ENCODE measurements around the gene PYHIN1. TPM values are rescaled to one million over a fixed set of nuclear protein-coding genes. Genes with fewer than 3 reads are reported as not detected.

PYHIN1 gene
- polyA plus RNA-seq, 1 donor (not counting 4 experiments of a cell fraction or from before 2014, with no cell fraction given): 0.37 TPM

DNA sequence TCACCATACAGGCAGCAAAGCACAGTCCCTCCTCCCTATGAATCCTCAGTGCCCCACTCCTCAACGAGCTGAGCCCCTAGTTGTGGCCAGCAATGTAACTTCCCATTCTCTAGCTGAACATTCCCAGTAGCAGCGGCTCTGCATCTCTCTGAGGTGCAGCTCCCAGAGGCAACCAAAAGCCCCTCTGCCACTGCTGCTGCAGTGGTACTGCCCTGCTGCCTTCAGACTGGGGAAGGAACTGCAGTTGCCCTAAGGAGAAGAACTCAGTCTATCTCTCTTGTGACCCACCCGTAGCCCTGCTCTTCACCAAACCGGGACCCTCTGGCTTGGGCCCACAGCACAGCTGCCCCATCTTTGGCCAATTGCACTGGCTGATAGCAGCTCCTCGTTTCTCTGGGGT, 31.6 kb downstream of the PYHIN1 start:
- H3K9ac ChIP-seq (ENCODE audit: control insufficient read depth, extremely low read depth, insufficient read depth, low read length): no peak overlapping the region
- H2AFZ ChIP-seq (ENCODE audit: control insufficient read depth, low read length): no peak overlapping the region
- no peak for DNase-seq (ENCODE audit: low read depth, low spot score)
- peaks cover 5% of the 10 kb centered on the region for H3K4me1 ChIP-seq (ENCODE audit: control insufficient read depth, extremely low read depth, insufficient read depth, low read length)
- H3K27me3 ChIP-seq (ENCODE audit: control insufficient read depth, extremely low read depth, insufficient read depth, low read length): no peaks in the 10 kb centered on the region
- H3K9me1 ChIP-seq (ENCODE audit: control insufficient read depth, extremely low read depth, insufficient read depth, low read length): no peaks in the 10 kb centered on the region
- H3K36me3 ChIP-seq (ENCODE audit: control insufficient read depth in 2 of 2, extremely low read depth in 1 of 2, insufficient read depth in 2 of 2, low read length in 2 of 2): no peaks in the 10 kb centered on the region
- no peak overlapping the region for H3K4me2 ChIP-seq (ENCODE audit: control insufficient read depth, extremely low read depth, insufficient read depth, low read depth, low read length)
- no peak for FAIRE-seq
- no peaks in the 10 kb centered on the region for H4K20me1 ChIP-seq (ENCODE audit: control insufficient read depth, extremely low read depth, insufficient read depth, low read length)
- H3K4me3 ChIP-seq (ENCODE audit: control insufficient read depth in 2 of 3, extremely low read depth in 1 of 3, insufficient read depth in 2 of 3, low read depth in 1 of 3, low read length in 3 of 3): no peak overlapping the region
- no peak overlapping the region for H3K27ac ChIP-seq (ENCODE audit: control insufficient read depth, insufficient read depth, low read length)
- dilution Hi-C loops (cut with MboI; ENCODE audit: extremely low pct_ligation_motif_present, low sequenced_read_pairs): no loop called here
- no peaks in the 10 kb centered on the region for H3K9me3 ChIP-seq (ENCODE audit: control insufficient read depth, low read depth, low read length)
- TF ChIP-seq, protein P1, sequence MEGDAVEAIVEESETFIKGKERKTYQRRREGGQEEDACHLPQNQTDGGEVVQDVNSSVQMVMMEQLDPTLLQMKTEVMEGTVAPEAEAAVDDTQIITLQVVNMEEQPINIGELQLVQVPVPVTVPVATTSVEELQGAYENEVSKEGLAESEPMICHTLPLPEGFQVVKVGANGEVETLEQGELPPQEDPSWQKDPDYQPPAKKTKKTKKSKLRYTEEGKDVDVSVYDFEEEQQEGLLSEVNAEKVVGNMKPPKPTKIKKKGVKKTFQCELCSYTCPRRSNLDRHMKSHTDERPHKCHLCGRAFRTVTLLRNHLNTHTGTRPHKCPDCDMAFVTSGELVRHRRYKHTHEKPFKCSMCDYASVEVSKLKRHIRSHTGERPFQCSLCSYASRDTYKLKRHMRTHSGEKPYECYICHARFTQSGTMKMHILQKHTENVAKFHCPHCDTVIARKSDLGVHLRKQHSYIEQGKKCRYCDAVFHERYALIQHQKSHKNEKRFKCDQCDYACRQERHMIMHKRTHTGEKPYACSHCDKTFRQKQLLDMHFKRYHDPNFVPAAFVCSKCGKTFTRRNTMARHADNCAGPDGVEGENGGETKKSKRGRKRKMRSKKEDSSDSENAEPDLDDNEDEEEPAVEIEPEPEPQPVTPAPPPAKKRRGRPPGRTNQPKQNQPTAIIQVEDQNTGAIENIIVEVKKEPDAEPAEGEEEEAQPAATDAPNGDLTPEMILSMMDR (optimal IDR thresholded peaks at IDR 0.05 in 1 of 3, IDR thresholded peaks at IDR 0.05 in 1 of 3, conservative IDR thresholded peaks at IDR 0.05 in 1 of 3; ENCODE audit: extremely low read depth in 1 of 3, insufficient read depth in 2 of 3, low read length in 3 of 3): no peak
- TF ChIP-seq EZH2 (IDR thresholded peaks at IDR 0.05; ENCODE audit: low read length): no peak
- no peaks in the 10 kb centered on the region for H3K79me2 ChIP-seq (ENCODE audit: control insufficient read depth, insufficient read depth, low read length)

DNA sequence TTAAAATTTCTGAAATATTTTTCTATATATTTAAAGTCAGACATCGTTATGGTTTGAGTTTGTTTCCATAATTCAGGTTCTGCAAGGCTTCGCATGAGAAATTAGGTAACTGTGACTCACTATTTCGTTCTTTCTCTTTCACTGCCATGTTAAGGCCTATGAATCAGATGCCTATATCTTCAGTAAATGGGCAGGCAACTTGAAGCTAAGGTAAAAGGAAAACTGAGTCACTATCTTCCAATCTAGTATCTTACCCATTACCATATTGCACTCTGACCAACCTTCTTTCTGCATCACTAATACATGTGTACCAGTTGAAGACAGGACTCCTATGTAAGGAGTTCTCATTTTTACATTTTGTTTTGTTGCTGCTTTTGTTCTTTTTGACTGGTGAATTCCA, 37.8 kb downstream of the PYHIN1 start:
- dilution Hi-C loops (cut with MboI; ENCODE audit: extremely low pct_ligation_motif_present, low sequenced_read_pairs): no loop called here
- Histone ChIP-seq H3K79me2 (ENCODE audit: control insufficient read depth, insufficient read depth, low read length) (no peaks in the 10 kb centered on the region), H4K20me1 (ENCODE audit: control insufficient read depth, extremely low read depth, insufficient read depth, low read length) (no peaks in the 10 kb centered on the region), H3K27me3 (ENCODE audit: control insufficient read depth, extremely low read depth, insufficient read depth, low read length) (no peaks in the 10 kb centered on the region), H3K4me2 (ENCODE audit: control insufficient read depth, extremely low read depth, insufficient read depth, low read depth, low read length) (no peak overlapping the region), H3K9me3 (ENCODE audit: control insufficient read depth, low read depth, low read length) (no peaks in the 10 kb centered on the region), H3K4me1 (ENCODE audit: control insufficient read depth, extremely low read depth, insufficient read depth, low read length) (peaks cover 12% of the 10 kb centered on the region), H3K4me3 (ENCODE audit: control insufficient read depth in 2 of 3, extremely low read depth in 1 of 3, insufficient read depth in 2 of 3, low read depth in 1 of 3, low read length in 3 of 3) (no peak overlapping the region), H2AFZ (ENCODE audit: control insufficient read depth, low read length) (no peak overlapping the region), H3K36me3 (ENCODE audit: control insufficient read depth in 2 of 2, extremely low read depth in 1 of 2, insufficient read depth in 2 of 2, low read length in 2 of 2) (no peaks in the 10 kb centered on the region), H3K27ac (ENCODE audit: control insufficient read depth, insufficient read depth, low read length) (peak overlapping the region; percentile 72), H3K9ac (ENCODE audit: control insufficient read depth, extremely low read depth, insufficient read depth, low read length) (no peak overlapping the region), H3K9me1 (ENCODE audit: control insufficient read depth, extremely low read depth, insufficient read depth, low read length) (no peaks in the 10 kb centered on the region)
- peak; percentile 77 for DNase-seq (ENCODE audit: low read depth, low spot score)
- TF ChIP-seq, protein P1 (optimal IDR thresholded peaks at IDR 0.05 in 1 of 3, IDR thresholded peaks at IDR 0.05 in 1 of 3, conservative IDR thresholded peaks at IDR 0.05 in 1 of 3; ENCODE audit: extremely low read depth in 1 of 3, insufficient read depth in 2 of 3, low read length in 3 of 3): no peak
- no peak for TF ChIP-seq EZH2 (IDR thresholded peaks at IDR 0.05; ENCODE audit: low read length)
- FAIRE-seq: peak; percentile 43

Data from keratinocyte (primary cell).